OCI-LY7 (cell line): ENCODE measurements around the gene RASL12.

ENCODE experiments used
- CTCF ChIP-seq: fragments of 200-600 bp; sonication (generic); conservative IDR thresholded peaks from 2 replicates; pipeline ENCODE4 v1.5.1; 2014; ENCODE audit warnings: mild to moderate bottlenecking, antibody characterized with exemption, low read length, moderate library complexity, mixed read lengths
- EZH2phosphoT487 ChIP-seq: fragments of 200-600 bp; sonication (generic); IDR thresholded peaks from 2 replicates; pipeline ENCODE4 v1.6.1; 2018; ENCODE audit warnings: low read depth, borderline replicate concordance, mild to moderate bottlenecking, mixed run types, antibody characterized with exemption, low read length, moderate library complexity, mixed read lengths

- TF ChIP-seq CTCF = peak; percentile 85
- no peak for TF ChIP-seq EZH2phosphoT487
These were observed 13.2 kb downstream of the RASL12 start for GRCh38 chr15:65054333-65055200.
